SK-N-SH treated with all-trans-retinoic acid at 6 μM for 48 hours (cell line): ENCODE measurements around the gene RNASE7.
A peak's percentile ranks its signal among the peaks of the same experiment; 100 is the strongest.

Source experiments
- ATAC-seq: fragments of 200-7000 bp; cut with Tn5 transposase; 3 replicates; pipeline ENCODE4 v1.9.1; 2020; ENCODE audit warnings: mild to moderate bottlenecking, moderate library complexity
- ARNTL ChIP-seq: fragments of 450-650 bp; formaldehyde crosslinking; IDR thresholded peaks from 2 replicates; pipeline ENCODE4 v1.5.0; 2020; ENCODE audit warnings: low read depth, mild to moderate bottlenecking, moderate library complexity, borderline replicate concordance
- BACH2 ChIP-seq: fragments of 250-450 bp; sonication (Bioruptor Pico); IDR thresholded peaks from 2 replicates; pipeline ENCODE4 v1.9.0; 2021; ENCODE audit warnings: mild to moderate bottlenecking, borderline replicate concordance
- CREB5 ChIP-seq: fragments of 250-450 bp; sonication (Bioruptor Pico); IDR thresholded peaks from 2 replicates; pipeline ENCODE4 v1.5.1; 2020; ENCODE audit warnings: low read depth, mild to moderate bottlenecking, moderate library complexity
- ESRRG ChIP-seq: fragments of 250-450 bp; sonication (Bioruptor Pico); IDR thresholded peaks from 2 replicates; pipeline ENCODE4 v1.6.1; 2021; ENCODE audit warnings: mild to moderate bottlenecking
- GLIS3 ChIP-seq: fragments of 250-450 bp; sonication (Bioruptor Pico); IDR thresholded peaks from 2 replicates; pipeline ENCODE4 v1.5.0; 2020; ENCODE audit warnings: mild to moderate bottlenecking, moderate library complexity
- ISL1 ChIP-seq: fragments of 250-450 bp; sonication (Bioruptor Pico); IDR thresholded peaks from 2 replicates; pipeline ENCODE4 v2.1.2; 2022; ENCODE audit warnings: mild to moderate bottlenecking, moderate library complexity
- OSR1 ChIP-seq: fragments of 250-450 bp; sonication (Bioruptor Pico); IDR thresholded peaks from 2 replicates; pipeline ENCODE4 v1.8.0; 2022; ENCODE audit warnings: moderate library complexity, mild to moderate bottlenecking, inconsistent platforms
- PPARA ChIP-seq: fragments of 250-450 bp; sonication (Bioruptor Pico); IDR thresholded peaks from 2 replicates; pipeline ENCODE4 v1.5.0; 2020; ENCODE audit warnings: mild to moderate bottlenecking, borderline replicate concordance
- RARB ChIP-seq: fragments of 250-450 bp; sonication (Bioruptor Pico); IDR thresholded peaks from 2 replicates; pipeline ENCODE4 v1.8.0; 2021; ENCODE audit warnings: mild to moderate bottlenecking, moderate library complexity
- SNAI2 ChIP-seq: fragments of 250-450 bp; sonication (Bioruptor Pico); IDR thresholded peaks from 2 replicates; pipeline ENCODE4 v1.5.0; 2020; ENCODE audit warnings: mild to moderate bottlenecking, moderate library complexity
- TCF4 ChIP-seq: fragments of 250-450 bp; sonication (Bioruptor Pico); IDR thresholded peaks from 2 replicates; pipeline ENCODE4 v1.8.0; 2021; ENCODE audit warnings: mild to moderate bottlenecking, moderate library complexity, borderline replicate concordance
- TOX ChIP-seq: fragments of 250-450 bp; sonication (Bioruptor Pico); IDR thresholded peaks from 2 replicates; pipeline ENCODE4 v1.8.0; 2021; ENCODE audit warnings: mild to moderate bottlenecking, moderate library complexity, borderline replicate concordance
- TSHZ2 ChIP-seq: fragments of 250-450 bp; sonication (Bioruptor Pico); IDR thresholded peaks from 2 replicates; pipeline ENCODE4 v1.5.0; 2020; ENCODE audit warnings: mild to moderate bottlenecking, moderate library complexity
- ZC3H10 ChIP-seq: fragments of 250-450 bp; sonication (Bioruptor Pico); IDR thresholded peaks from 2 replicates; pipeline ENCODE4 v1.5.1; 2021; ENCODE audit warnings: mild to moderate bottlenecking, moderate library complexity
- ZFP30 ChIP-seq: fragments of 450-650 bp; formaldehyde crosslinking; IDR thresholded peaks from 2 replicates; pipeline ENCODE4 v1.5.0; 2022; ENCODE audit warnings: mild to moderate bottlenecking, moderate library complexity
- ZNF565 ChIP-seq: fragments of 450-650 bp; formaldehyde crosslinking; conservative IDR thresholded peaks from 2 replicates; pipeline ENCODE4 v1.5.0; 2020; ENCODE audit warnings: low read depth, mild to moderate bottlenecking, moderate library complexity
- ZNF70 ChIP-seq: fragments of 450-650 bp; formaldehyde crosslinking; IDR thresholded peaks from 2 replicates; pipeline ENCODE4 v1.5.0; 2020; ENCODE audit warnings: mild to moderate bottlenecking, moderate library complexity
- TF ChIP-seq, protein P1 (sequence below): fragments of 250-450 bp; sonication (Bioruptor Pico); IDR thresholded peaks from 2 replicates; pipeline ENCODE4 v1.8.0; 2020; ENCODE audit warnings: mild to moderate bottlenecking, moderate library complexity, borderline replicate concordance
- TF ChIP-seq, protein P2 (sequence below): fragments of 250-450 bp; sonication (Bioruptor Pico); IDR thresholded peaks from 2 replicates; pipeline ENCODE4 v1.5.1; 2021; ENCODE audit warnings: mild to moderate bottlenecking, moderate library complexity
- TF ChIP-seq, protein P3 (sequence below): fragments of 250-450 bp; sonication (Bioruptor Pico); IDR thresholded peaks from 2 replicates; pipeline ENCODE4 v1.8.0; 2021; ENCODE audit warnings: low read depth, mild to moderate bottlenecking, moderate library complexity, borderline replicate concordance

RNASE7 gene

GRCh38 chr14:21070610-21071224, 28.6 kb downstream of the RNASE7 start:
- TF ChIP-seq RARB (CRISPR knock-in tag) = no peak
- TF ChIP-seq CREB5 (CRISPR knock-in tag) = no peak
- TF ChIP-seq SNAI2 (CRISPR knock-in tag) = no peak
- TF ChIP-seq, protein P1, sequence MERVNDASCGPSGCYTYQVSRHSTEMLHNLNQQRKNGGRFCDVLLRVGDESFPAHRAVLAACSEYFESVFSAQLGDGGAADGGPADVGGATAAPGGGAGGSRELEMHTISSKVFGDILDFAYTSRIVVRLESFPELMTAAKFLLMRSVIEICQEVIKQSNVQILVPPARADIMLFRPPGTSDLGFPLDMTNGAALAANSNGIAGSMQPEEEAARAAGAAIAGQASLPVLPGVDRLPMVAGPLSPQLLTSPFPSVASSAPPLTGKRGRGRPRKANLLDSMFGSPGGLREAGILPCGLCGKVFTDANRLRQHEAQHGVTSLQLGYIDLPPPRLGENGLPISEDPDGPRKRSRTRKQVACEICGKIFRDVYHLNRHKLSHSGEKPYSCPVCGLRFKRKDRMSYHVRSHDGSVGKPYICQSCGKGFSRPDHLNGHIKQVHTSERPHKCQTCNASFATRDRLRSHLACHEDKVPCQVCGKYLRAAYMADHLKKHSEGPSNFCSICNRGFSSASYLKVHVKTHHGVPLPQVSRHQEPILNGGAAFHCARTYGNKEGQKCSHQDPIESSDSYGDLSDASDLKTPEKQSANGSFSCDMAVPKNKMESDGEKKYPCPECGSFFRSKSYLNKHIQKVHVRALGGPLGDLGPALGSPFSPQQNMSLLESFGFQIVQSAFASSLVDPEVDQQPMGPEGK = no peak
- TF ChIP-seq ISL1 (CRISPR knock-in tag) = no peak
- TF ChIP-seq PPARA (CRISPR knock-in tag) = no peak
- TF ChIP-seq, protein P2, sequence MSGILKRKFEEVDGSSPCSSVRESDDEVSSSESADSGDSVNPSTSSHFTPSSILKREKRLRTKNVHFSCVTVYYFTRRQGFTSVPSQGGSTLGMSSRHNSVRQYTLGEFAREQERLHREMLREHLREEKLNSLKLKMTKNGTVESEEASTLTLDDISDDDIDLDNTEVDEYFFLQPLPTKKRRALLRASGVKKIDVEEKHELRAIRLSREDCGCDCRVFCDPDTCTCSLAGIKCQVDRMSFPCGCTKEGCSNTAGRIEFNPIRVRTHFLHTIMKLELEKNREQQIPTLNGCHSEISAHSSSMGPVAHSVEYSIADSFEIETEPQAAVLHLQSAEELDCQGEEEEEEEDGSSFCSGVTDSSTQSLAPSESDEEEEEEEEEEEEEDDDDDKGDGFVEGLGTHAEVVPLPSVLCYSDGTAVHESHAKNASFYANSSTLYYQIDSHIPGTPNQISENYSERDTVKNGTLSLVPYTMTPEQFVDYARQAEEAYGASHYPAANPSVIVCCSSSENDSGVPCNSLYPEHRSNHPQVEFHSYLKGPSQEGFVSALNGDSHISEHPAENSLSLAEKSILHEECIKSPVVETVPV (CRISPR knock-in tag) = no peak
- no peak for TF ChIP-seq ARNTL
- no peak for TF ChIP-seq ZNF565 (CRISPR knock-in tag)
- no peak for TF ChIP-seq BACH2
- no peak for TF ChIP-seq ZC3H10 (CRISPR knock-in tag)
- no peak for TF ChIP-seq ESRRG (CRISPR knock-in tag)
- no peak for TF ChIP-seq TCF4 (CRISPR knock-in tag)
- TF ChIP-seq OSR1 (CRISPR knock-in tag) = no peak
- TF ChIP-seq, protein P3, sequence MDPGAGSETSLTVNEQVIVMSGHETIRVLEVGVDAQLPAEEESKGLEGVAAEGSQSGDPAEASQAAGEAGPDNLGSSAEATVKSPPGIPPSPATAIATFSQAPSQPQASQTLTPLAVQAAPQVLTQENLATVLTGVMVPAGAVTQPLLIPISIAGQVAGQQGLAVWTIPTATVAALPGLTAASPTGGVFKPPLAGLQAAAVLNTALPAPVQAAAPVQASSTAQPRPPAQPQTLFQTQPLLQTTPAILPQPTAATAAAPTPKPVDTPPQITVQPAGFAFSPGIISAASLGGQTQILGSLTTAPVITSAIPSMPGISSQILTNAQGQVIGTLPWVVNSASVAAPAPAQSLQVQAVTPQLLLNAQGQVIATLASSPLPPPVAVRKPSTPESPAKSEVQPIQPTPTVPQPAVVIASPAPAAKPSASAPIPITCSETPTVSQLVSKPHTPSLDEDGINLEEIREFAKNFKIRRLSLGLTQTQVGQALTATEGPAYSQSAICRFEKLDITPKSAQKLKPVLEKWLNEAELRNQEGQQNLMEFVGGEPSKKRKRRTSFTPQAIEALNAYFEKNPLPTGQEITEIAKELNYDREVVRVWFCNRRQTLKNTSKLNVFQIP = no peak
- TF ChIP-seq, all 23 proteins: peak for 0
- ATAC-seq = peak; percentile 34

DNA sequence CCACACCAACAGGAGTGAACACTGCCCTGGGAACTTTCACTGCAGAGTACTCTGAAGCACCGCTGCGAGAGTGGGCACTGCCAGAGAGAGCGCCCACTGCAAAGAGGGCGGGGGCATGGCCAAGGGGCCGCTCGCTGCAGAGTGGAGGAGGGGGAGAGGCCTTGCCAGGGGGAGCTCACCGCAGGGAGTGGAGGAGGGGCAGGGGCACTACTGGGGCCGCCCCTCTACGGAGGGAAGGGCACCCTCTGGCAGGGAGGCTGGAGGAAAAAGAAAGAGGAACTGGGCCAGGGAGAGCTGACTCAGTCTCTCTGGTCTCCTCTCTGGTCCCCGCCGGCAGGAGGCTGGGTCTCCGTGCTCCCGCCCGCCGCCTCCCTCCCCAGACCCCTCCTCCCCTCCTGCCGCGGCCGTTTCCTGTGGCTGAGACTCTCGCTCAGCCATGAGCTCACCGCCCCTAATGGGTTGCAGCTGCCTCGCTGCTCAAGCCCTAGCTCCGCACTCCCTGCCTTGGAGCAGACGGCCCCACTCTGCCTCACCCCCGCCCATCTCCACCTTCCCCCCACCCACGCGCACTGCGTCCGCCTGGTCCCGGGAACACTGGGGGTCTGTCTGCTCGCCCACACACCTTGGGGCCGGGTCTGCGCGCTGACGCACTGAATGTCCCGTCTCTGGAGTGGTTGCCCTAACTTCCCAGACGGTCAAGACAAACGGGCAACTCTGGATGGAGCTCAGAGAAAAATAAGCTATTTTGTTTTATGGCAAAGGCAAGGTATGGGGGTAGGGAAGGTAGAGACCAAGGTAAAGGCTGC, 29.3 kb downstream of the RNASE7 start:
- TF ChIP-seq ZNF565 (CRISPR knock-in tag) (no peak), TCF4 (CRISPR knock-in tag) (peak; percentile 42; the same call in 1 of the 2 replicates)
- ATAC-seq = peak; percentile 87

DNA sequence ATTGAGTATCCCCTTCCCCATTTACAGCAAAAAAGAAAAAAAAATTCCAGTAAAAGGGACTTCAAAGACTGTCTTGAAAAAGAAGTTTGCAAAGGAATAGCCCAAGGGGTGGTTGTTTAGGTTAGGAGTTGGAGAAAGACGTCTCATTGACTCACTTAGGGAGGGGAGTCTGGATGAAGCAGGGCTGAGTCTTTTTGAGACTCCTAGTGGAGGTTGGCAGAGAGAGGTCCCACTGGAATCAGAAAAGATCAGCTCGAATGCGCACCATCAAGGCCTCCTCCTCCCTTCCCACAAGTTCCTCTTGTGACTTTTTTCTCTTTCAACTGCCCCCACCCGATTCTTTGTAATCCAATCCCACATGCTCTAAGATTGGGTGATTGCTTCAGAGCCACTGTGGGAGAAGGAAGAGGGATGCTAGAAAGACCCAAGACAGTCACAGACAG, 29.9 kb downstream of the RNASE7 start:
- TF ChIP-seq TSHZ2 = no peak
- TF ChIP-seq GLIS3 = no peak
- no peak for TF ChIP-seq CREB5 (CRISPR knock-in tag)
- no peak for TF ChIP-seq ISL1 (CRISPR knock-in tag)
- TF ChIP-seq TOX (CRISPR knock-in tag) = no peak
- no peak for TF ChIP-seq ZNF70 (CRISPR knock-in tag)
- TF ChIP-seq BACH2 = no peak
- no peak for TF ChIP-seq ZC3H10 (CRISPR knock-in tag)
- TF ChIP-seq ZFP30 (CRISPR knock-in tag) = no peak
- TF ChIP-seq ARNTL = no peak
- peak; percentile 5; the same call in 1 of the 3 replicates for ATAC-seq
